Myometrial cell (primary cell): ENCODE measurements around the gene UBASH3B. TPM values are rescaled to one million over a fixed set of nuclear protein-coding genes. Genes with fewer than 3 reads are reported as not detected.

ENCODE experiments used
- total RNA-seq: library from RNA; depleted of rRNA; stranded (reverse); fragments of >200 nt; gene quantifications from 2 replicates; pipeline ENCODE4 v1.2.3, GENCODE V29; 2015

Gene UBASH3B, protein sequence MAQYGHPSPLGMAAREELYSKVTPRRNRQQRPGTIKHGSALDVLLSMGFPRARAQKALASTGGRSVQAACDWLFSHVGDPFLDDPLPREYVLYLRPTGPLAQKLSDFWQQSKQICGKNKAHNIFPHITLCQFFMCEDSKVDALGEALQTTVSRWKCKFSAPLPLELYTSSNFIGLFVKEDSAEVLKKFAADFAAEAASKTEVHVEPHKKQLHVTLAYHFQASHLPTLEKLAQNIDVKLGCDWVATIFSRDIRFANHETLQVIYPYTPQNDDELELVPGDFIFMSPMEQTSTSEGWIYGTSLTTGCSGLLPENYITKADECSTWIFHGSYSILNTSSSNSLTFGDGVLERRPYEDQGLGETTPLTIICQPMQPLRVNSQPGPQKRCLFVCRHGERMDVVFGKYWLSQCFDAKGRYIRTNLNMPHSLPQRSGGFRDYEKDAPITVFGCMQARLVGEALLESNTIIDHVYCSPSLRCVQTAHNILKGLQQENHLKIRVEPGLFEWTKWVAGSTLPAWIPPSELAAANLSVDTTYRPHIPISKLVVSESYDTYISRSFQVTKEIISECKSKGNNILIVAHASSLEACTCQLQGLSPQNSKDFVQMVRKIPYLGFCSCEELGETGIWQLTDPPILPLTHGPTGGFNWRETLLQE
- 13.3 and 21.3 TPM in 2 replicates for total RNA-seq

GRCh38 chr11:122655527-122656072 lies at the start of gene UBASH3B:
Gene UBASH3B, plus strand, starts transcription at chr11:122655722. Its CDS starts 328 bp downstream, at chr11:122656050.

Other genes with a start within 250 kb of the UBASH3B start
- not detected in 2 replicates for gene CRTAM, start 182.8 kb downstream of the UBASH3B start, total RNA-seq
- gene JHY, start 227.0 kb downstream of the UBASH3B start, total RNA-seq, result 1.2 and 3.2 TPM in 2 replicates